ENCODE results near the gene CFHR5. TPM values are rescaled to one million over a fixed set of nuclear protein-coding genes. Genes with fewer than 3 reads are reported as not detected.
"Not testable (repeated sequence)": the region's sequence is repeated elsewhere in the genome, so short reads cannot be mapped to it uniquely, and the experiment has no call there.

CFHR5 gene
- polyA plus RNA-seq, 2 donors, result not detected

- Histone ChIP-seq H3K4me3 (ENCODE audit: low read depth in 1 of 2, low read length in 2 of 2) (no peak overlapping the region), H3K4me1 (ENCODE audit: control insufficient read depth in 2 of 2, insufficient read depth in 2 of 2, low read length in 1 of 2) (no peaks in the 10 kb centered on the region), H3K27me3 (ENCODE audit: control insufficient read depth in 1 of 2, insufficient read depth in 2 of 2, low read length in 2 of 2) (no peaks in the 10 kb centered on the region), H3K9me3 (ENCODE audit: control insufficient read depth in 2 of 2, insufficient read depth in 1 of 2, low read depth in 1 of 2, low read length in 1 of 2) (no peaks in the 10 kb centered on the region), H3K36me3 (ENCODE audit: control insufficient read depth in 2 of 2, insufficient read depth in 2 of 2, low read length in 1 of 2) (no peaks in the 10 kb centered on the region), H3K27ac (ENCODE audit: low read depth in 2 of 2, low read length in 1 of 2) (no peak overlapping the region)
- WGBS, 2 donors, result 82% methylated on average over 4 of the region's 4 CpGs
These were observed 1.1 kb upstream of the CFHR5 start for GRCh38 chr1:196976278-196976677.

DNA sequence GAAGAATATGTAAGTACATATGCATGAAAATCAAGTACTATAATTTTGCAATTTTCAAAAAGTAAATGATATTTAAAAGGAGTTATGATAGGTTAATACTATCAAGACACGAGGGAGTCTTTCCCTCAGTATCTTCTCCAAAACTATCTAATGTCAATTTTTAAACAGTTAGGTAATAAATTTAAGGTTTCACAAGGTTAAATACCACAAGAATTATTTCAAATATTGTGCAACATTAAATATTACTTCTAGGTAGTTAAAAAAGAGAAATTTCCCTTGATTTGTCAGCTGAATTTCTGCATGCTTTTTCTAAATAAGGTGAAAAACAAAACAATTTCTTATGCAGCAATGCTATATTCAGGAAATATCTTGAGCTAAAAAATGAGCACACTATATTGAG lies 3.5 kb downstream of the CFHR5 start:
- Histone ChIP-seq H3K4me3 (ENCODE audit: low read depth in 1 of 2, low read length in 2 of 2) (no peak overlapping the region), H3K27me3 (ENCODE audit: control insufficient read depth in 1 of 2, insufficient read depth in 2 of 2, low read length in 2 of 2) (no peaks in the 10 kb centered on the region), H3K27ac (ENCODE audit: low read depth in 2 of 2, low read length in 1 of 2) (no peak overlapping the region), H3K36me3 (ENCODE audit: control insufficient read depth in 2 of 2, insufficient read depth in 2 of 2, low read length in 1 of 2) (no peaks in the 10 kb centered on the region), H3K4me1 (ENCODE audit: control insufficient read depth in 2 of 2, insufficient read depth in 2 of 2, low read length in 1 of 2) (no peaks in the 10 kb centered on the region), H3K9me3 (ENCODE audit: control insufficient read depth in 2 of 2, insufficient read depth in 1 of 2, low read depth in 1 of 2, low read length in 1 of 2) (no peaks in the 10 kb centered on the region)
- 77 to 79% methylated on average over 1 of the region's 1 CpG for WGBS, 2 donors

- not testable (repeated sequence) for H3K36me3 ChIP-seq (ENCODE audit: control insufficient read depth in 2 of 2, insufficient read depth in 2 of 2, low read length in 1 of 2); H3K27ac ChIP-seq (ENCODE audit: low read depth in 2 of 2, low read length in 1 of 2); H3K9me3 ChIP-seq (ENCODE audit: control insufficient read depth in 2 of 2, insufficient read depth in 1 of 2, low read depth in 1 of 2, low read length in 1 of 2); H3K4me1 ChIP-seq (ENCODE audit: control insufficient read depth in 2 of 2, insufficient read depth in 2 of 2, low read length in 1 of 2); H3K4me3 ChIP-seq (ENCODE audit: low read depth in 1 of 2, low read length in 2 of 2); H3K27me3 ChIP-seq (ENCODE audit: control insufficient read depth in 1 of 2, insufficient read depth in 2 of 2, low read length in 2 of 2)
- 91 to 92% methylated on average over 7 of the region's 7 CpGs for WGBS, 2 donors
These were observed 4.9 kb downstream of the CFHR5 start for GRCh38 chr1:196982247-196982646.

- H3K27ac ChIP-seq (ENCODE audit: low read depth in 2 of 2, low read length in 1 of 2); H3K4me3 ChIP-seq (ENCODE audit: low read depth in 1 of 2, low read length in 2 of 2); H3K36me3 ChIP-seq (ENCODE audit: control insufficient read depth in 2 of 2, insufficient read depth in 2 of 2, low read length in 1 of 2); H3K27me3 ChIP-seq (ENCODE audit: control insufficient read depth in 1 of 2, insufficient read depth in 2 of 2, low read length in 2 of 2); H3K4me1 ChIP-seq (ENCODE audit: control insufficient read depth in 2 of 2, insufficient read depth in 2 of 2, low read length in 1 of 2); H3K9me3 ChIP-seq (ENCODE audit: control insufficient read depth in 2 of 2, insufficient read depth in 1 of 2, low read depth in 1 of 2, low read length in 1 of 2): not testable (repeated sequence)
- WGBS, 2 donors, result 54 to 56% methylated on average over 11 of the region's 11 CpGs
These were observed 14.7 kb downstream of the CFHR5 start for GRCh38 chr1:196991919-196992651.

DNA sequence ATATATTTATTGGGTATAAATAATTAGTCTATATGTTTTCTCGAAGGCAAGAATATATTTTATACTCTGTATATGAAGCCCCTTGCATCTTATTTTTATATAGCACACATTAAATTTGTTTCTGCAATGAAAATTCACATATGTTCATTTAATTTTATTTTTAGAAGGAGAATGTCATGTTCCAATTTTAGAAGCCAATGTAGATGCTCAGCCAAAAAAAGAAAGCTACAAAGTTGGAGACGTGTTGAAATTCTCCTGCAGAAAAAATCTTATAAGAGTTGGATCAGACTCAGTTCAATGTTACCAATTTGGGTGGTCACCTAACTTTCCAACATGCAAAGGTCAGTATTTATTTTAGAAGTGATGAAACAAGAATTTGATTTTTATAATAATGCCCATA lies 16.6 kb downstream of the CFHR5 start:
- Histone ChIP-seq H3K4me1 (ENCODE audit: control insufficient read depth in 2 of 2, insufficient read depth in 2 of 2, low read length in 1 of 2) (no peaks in the 10 kb centered on the region), H3K27me3 (ENCODE audit: control insufficient read depth in 1 of 2, insufficient read depth in 2 of 2, low read length in 2 of 2) (no peaks in the 10 kb centered on the region), H3K27ac (ENCODE audit: low read depth in 2 of 2, low read length in 1 of 2) (no peak overlapping the region), H3K9me3 (ENCODE audit: control insufficient read depth in 2 of 2, insufficient read depth in 1 of 2, low read depth in 1 of 2, low read length in 1 of 2) (peaks cover 0 to 3% of the 10 kb centered on the region in 2 donors), H3K4me3 (ENCODE audit: low read depth in 1 of 2, low read length in 2 of 2) (no peak overlapping the region), H3K36me3 (ENCODE audit: control insufficient read depth in 2 of 2, insufficient read depth in 2 of 2, low read length in 1 of 2) (no peaks in the 10 kb centered on the region)
- 64 to 72% methylated on average over 2 of the region's 2 CpGs for WGBS, 2 donors

GRCh38 chr1:196997423-196997822 lies 20.1 kb downstream of the CFHR5 start:
- Histone ChIP-seq H3K9me3 (ENCODE audit: control insufficient read depth in 2 of 2, insufficient read depth in 1 of 2, low read depth in 1 of 2, low read length in 1 of 2) (no peaks in the 10 kb centered on the region), H3K4me1 (ENCODE audit: control insufficient read depth in 2 of 2, insufficient read depth in 2 of 2, low read length in 1 of 2) (no peaks in the 10 kb centered on the region), H3K27me3 (ENCODE audit: control insufficient read depth in 1 of 2, insufficient read depth in 2 of 2, low read length in 2 of 2) (no peaks in the 10 kb centered on the region), H3K36me3 (ENCODE audit: control insufficient read depth in 2 of 2, insufficient read depth in 2 of 2, low read length in 1 of 2) (no peaks in the 10 kb centered on the region), H3K27ac (ENCODE audit: low read depth in 2 of 2, low read length in 1 of 2) (no peak overlapping the region), H3K4me3 (ENCODE audit: low read depth in 1 of 2, low read length in 2 of 2) (no peak overlapping the region)
- WGBS, 2 donors, result 81 to 88% methylated on average over 1 of the region's 1 CpG

DNA sequence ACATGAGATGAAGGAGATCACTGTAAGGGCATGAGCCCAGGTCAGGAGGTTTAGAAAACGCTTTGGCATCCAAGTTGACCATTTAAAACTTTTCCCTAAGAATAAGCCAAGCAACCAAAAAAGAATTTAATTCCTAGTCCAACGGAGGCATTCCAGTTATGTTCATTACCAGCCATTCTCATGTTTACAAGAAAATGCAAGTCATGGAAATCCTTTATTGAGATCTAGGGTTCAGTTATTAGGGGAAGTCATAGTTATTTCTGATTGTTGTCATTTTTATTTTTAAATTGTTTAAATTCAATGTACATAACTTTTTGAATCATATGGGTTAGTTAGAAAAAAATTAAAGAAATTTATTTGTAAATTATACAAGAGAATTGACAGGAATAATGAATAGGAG lies 24.5 kb downstream of the CFHR5 start:
- H3K4me3 ChIP-seq (ENCODE audit: low read depth in 1 of 2, low read length in 2 of 2), result no peak overlapping the region
- no peaks in the 10 kb centered on the region for H3K9me3 ChIP-seq (ENCODE audit: control insufficient read depth in 2 of 2, insufficient read depth in 1 of 2, low read depth in 1 of 2, low read length in 1 of 2)
- no peaks in the 10 kb centered on the region for H3K4me1 ChIP-seq (ENCODE audit: control insufficient read depth in 2 of 2, insufficient read depth in 2 of 2, low read length in 1 of 2)
- no peaks in the 10 kb centered on the region for H3K27me3 ChIP-seq (ENCODE audit: control insufficient read depth in 1 of 2, insufficient read depth in 2 of 2, low read length in 2 of 2)
- WGBS, 2 donors, result 81 to 86% methylated on average over 2 of the region's 2 CpGs
- H3K27ac ChIP-seq (ENCODE audit: low read depth in 2 of 2, low read length in 1 of 2), result no peak overlapping the region
- no peaks in the 10 kb centered on the region for H3K36me3 ChIP-seq (ENCODE audit: control insufficient read depth in 2 of 2, insufficient read depth in 2 of 2, low read length in 1 of 2)

DNA sequence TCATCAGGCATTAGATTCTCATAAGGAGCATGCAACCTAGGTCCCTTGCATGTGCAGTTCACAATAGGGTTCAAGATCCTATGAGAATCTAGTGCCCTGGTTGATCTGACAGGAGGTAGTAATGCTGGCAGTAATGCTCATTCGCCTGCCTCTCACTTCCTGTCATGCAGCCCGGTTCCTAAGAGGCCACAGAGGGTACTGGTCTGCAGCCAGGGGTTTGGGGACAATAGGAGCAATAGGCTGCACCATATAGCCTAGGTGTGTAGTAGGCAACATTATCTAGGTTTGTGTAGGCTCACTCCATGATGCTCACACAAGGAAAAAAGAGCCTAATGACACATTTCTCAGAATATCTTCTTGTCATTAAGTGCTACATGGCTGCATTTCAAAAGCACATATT lies 25.8 kb downstream of the CFHR5 start:
- no peak overlapping the region for H3K4me3 ChIP-seq (ENCODE audit: low read depth in 1 of 2, low read length in 2 of 2)
- H3K27ac ChIP-seq (ENCODE audit: low read depth in 2 of 2, low read length in 1 of 2), result no peak overlapping the region
- H3K27me3 ChIP-seq (ENCODE audit: control insufficient read depth in 1 of 2, insufficient read depth in 2 of 2, low read length in 2 of 2), result no peaks in the 10 kb centered on the region
- no peaks in the 10 kb centered on the region for H3K9me3 ChIP-seq (ENCODE audit: control insufficient read depth in 2 of 2, insufficient read depth in 1 of 2, low read depth in 1 of 2, low read length in 1 of 2)
- WGBS, 2 donors, result 50 to 64% methylated on average over 2 of the region's 2 CpGs
- H3K4me1 ChIP-seq (ENCODE audit: control insufficient read depth in 2 of 2, insufficient read depth in 2 of 2, low read length in 1 of 2), result no peaks in the 10 kb centered on the region
- H3K36me3 ChIP-seq (ENCODE audit: control insufficient read depth in 2 of 2, insufficient read depth in 2 of 2, low read length in 1 of 2), result no peaks in the 10 kb centered on the region

GRCh38 chr1:197008861-197009260 lies 31.5 kb downstream of the CFHR5 start:
- Histone ChIP-seq H3K9me3 (ENCODE audit: control insufficient read depth in 2 of 2, insufficient read depth in 1 of 2, low read depth in 1 of 2, low read length in 1 of 2) (no peaks in the 10 kb centered on the region), H3K36me3 (ENCODE audit: control insufficient read depth in 2 of 2, insufficient read depth in 2 of 2, low read length in 1 of 2) (no peaks in the 10 kb centered on the region), H3K27ac (ENCODE audit: low read depth in 2 of 2, low read length in 1 of 2) (no peak overlapping the region), H3K27me3 (ENCODE audit: control insufficient read depth in 1 of 2, insufficient read depth in 2 of 2, low read length in 2 of 2) (no peaks in the 10 kb centered on the region), H3K4me1 (ENCODE audit: control insufficient read depth in 2 of 2, insufficient read depth in 2 of 2, low read length in 1 of 2) (no peaks in the 10 kb centered on the region), H3K4me3 (ENCODE audit: low read depth in 1 of 2, low read length in 2 of 2) (no peak overlapping the region)
- WGBS, 2 donors, result 87 to 91% methylated on average over 6 of the region's 6 CpGs

- no peak overlapping the region for H3K4me3 ChIP-seq (ENCODE audit: low read depth in 1 of 2, low read length in 2 of 2)
- H3K4me1 ChIP-seq (ENCODE audit: control insufficient read depth in 2 of 2, insufficient read depth in 2 of 2, low read length in 1 of 2), result no peaks in the 10 kb centered on the region
- H3K27me3 ChIP-seq (ENCODE audit: control insufficient read depth in 1 of 2, insufficient read depth in 2 of 2, low read length in 2 of 2), result no peaks in the 10 kb centered on the region
- H3K27ac ChIP-seq (ENCODE audit: low read depth in 2 of 2, low read length in 1 of 2), result no peak overlapping the region
- WGBS, 2 donors, result 82 to 90% methylated on average over 1 of the region's 1 CpG
- H3K36me3 ChIP-seq (ENCODE audit: control insufficient read depth in 2 of 2, insufficient read depth in 2 of 2, low read length in 1 of 2), result no peaks in the 10 kb centered on the region
- no peaks in the 10 kb centered on the region for H3K9me3 ChIP-seq (ENCODE audit: control insufficient read depth in 2 of 2, insufficient read depth in 1 of 2, low read depth in 1 of 2, low read length in 1 of 2)
These were observed 34.3 kb downstream of the CFHR5 start for GRCh38 chr1:197011614-197012013.

Measured in esophagus (tissue), 2 donors.